Esophagus muscularis mucosa (tissue), 4 donors: ENCODE results near the gene NOL3. TPM values are rescaled to one million over a fixed set of nuclear protein-coding genes. Genes with fewer than 3 reads are reported as not detected.

Experiments used
- DNase-seq: peaks from one replicate; pipeline ENCODE4 v3.0.0-alpha.2; 2017; ENCODE audit errors: extremely low spot score
- H3K27ac ChIP-seq, 4 donors: fragments of 200-600 bp; sonication (generic); replicated peaks in 1 of 4; 1 replicate in 3 of 4; 2 replicates in 1 of 4; pipeline ENCODE4 v1.5.1; 2016 to 2019; ENCODE audit warnings: mild to moderate bottlenecking in 1 of 4
- H3K27me3 ChIP-seq, 4 donors: fragments of 200-600 bp; sonication (generic); one replicate each; pipeline versions ENCODE4 v1.5.1 to v1.6.0; 2016 to 2019
- H3K36me3 ChIP-seq, 4 donors: fragments of 200-600 bp; sonication (generic); one replicate each; pipeline ENCODE4 v1.5.1; 2016 to 2019
- H3K4me1 ChIP-seq, 4 donors: fragments of 200-600 bp; sonication (generic); one replicate each; pipeline ENCODE4 v1.5.1; 2016 to 2019
- H3K4me3 ChIP-seq, 4 donors: fragments of 200-600 bp; sonication (generic); 1 replicate in 2 of 4; 2 replicates in 2 of 4; pipeline ENCODE4 v1.5.1; 2016 to 2019; ENCODE audit warnings: mild to moderate bottlenecking in 4 of 4, moderate library complexity in 1 of 4
- H3K9me3 ChIP-seq, 4 donors: fragments of 200-600 bp; sonication (generic); 1 replicate in 3 of 4; 2 replicates in 1 of 4; pipeline ENCODE4 v1.5.1; 2016 to 2019
- CTCF ChIP-seq, 3 experiments: fragments of 200-600 bp in 2 of 3; fragments of 450-650 bp in 1 of 3; sonication (generic) in 2 of 3; IDR thresholded peaks; one replicate each; pipeline ENCODE4 v1.5.1; 2017 to 2019; ENCODE audit warnings: antibody characterized with exemption in 3 of 3, mild to moderate bottlenecking in 2 of 3, moderate library complexity in 1 of 3
- EP300 ChIP-seq: sonication (generic); formaldehyde crosslinking; IDR thresholded peaks from one replicate; pipeline ENCODE4 v1.6.1; 2017; ENCODE audit warnings: antibody characterized with exemption
- POLR2A ChIP-seq: fragments of 450-650 bp; IDR thresholded peaks from one replicate; pipeline ENCODE4 v1.6.1; 2017; ENCODE audit warnings: antibody characterized with exemption, moderate library complexity, mild to moderate bottlenecking, low read depth
- POLR2AphosphoS5 ChIP-seq, 2 donors: sonication (generic); formaldehyde crosslinking; IDR thresholded peaks; one replicate each; pipeline ENCODE4 v1.6.1; 2017; ENCODE audit warnings: antibody characterized with exemption in 2 of 2
- WGBS: methylation state at CpG from one replicate; pipeline ENCODE4 v1.1.5; 2018; 5-methylcytosine and 5-hydroxymethylcytosine counted together
- intact Hi-C: fragments of 100-400 bp; cut with DNase I; formaldehyde crosslinking; loops from one replicate; pipeline ENCODE4 v1.15.1; 2023
- total RNA-seq, 4 donors: library from RNA; depleted of rRNA; stranded (reverse); fragments of >200 nt; gene quantifications; one replicate each; pipeline versions ENCODE4 v1.1.0 to v1.2.1, GENCODE V29; 2016

The NOL3 gene
- total RNA-seq, 4 donors from 2014 or later, result 40.6 to 58.2 (median 45.4) TPM

- Histone ChIP-seq H3K27ac (no peak overlapping the region), H3K4me3 (no peak overlapping the region), H3K27me3 (no peaks in the 10 kb centered on the region), H3K36me3 (peaks cover 91 to 100% (median 97%) of the 10 kb centered on the region in 4 donors), H3K4me1 (no peaks in the 10 kb centered on the region), H3K9me3 (no peaks in the 10 kb centered on the region)
- TF ChIP-seq CTCF (IDR thresholded peaks at IDR 0.05) (no peak), POLR2A (no peak), EP300 (no peak), POLR2AphosphoS5 (IDR thresholded peaks at IDR 0.05) (no peak)
- DNase-seq, result no peak
- WGBS, result 68% methylated on average over 3 of the region's 3 CpGs
- intact Hi-C loops, result no loop called here
Observed at GRCh38 chr16:67137605-67138004, 32.7 kb upstream of the NOL3 start.

- Histone ChIP-seq H3K36me3 (peaks cover 85 to 100% (median 97%) of the 10 kb centered on the region in 4 donors), H3K27ac (no peak overlapping the region), H3K9me3 (no peaks in the 10 kb centered on the region), H3K4me1 (no peaks in the 10 kb centered on the region), H3K27me3 (no peaks in the 10 kb centered on the region), H3K4me3 (no peak overlapping the region)
- DNase-seq, result no peak
- 99% methylated on average over 7 of the region's 13 CpGs for WGBS
- TF ChIP-seq POLR2AphosphoS5 (IDR thresholded peaks at IDR 0.05) (no peak), CTCF (IDR thresholded peaks at IDR 0.05) (no peak), POLR2A (no peak), EP300 (no peak)
- intact Hi-C loops, result no loop called here
Observed at GRCh38 chr16:67141391-67141790, 28.9 kb upstream of the NOL3 start.

GRCh38 chr16:67142342-67142741 lies 28.0 kb upstream of the NOL3 start:
- no peaks in the 10 kb centered on the region for H3K9me3 ChIP-seq
- no peak for TF ChIP-seq CTCF (IDR thresholded peaks at IDR 0.05)
- TF ChIP-seq POLR2AphosphoS5 (IDR thresholded peaks at IDR 0.05), result no peak
- TF ChIP-seq EP300, result no peak
- no peak for TF ChIP-seq POLR2A
- no peaks in the 10 kb centered on the region for H3K27me3 ChIP-seq
- peaks cover 82 to 100% (median 98%) of the 10 kb centered on the region in 4 donors for H3K36me3 ChIP-seq
- no peak overlapping the region for H3K4me3 ChIP-seq
- intact Hi-C loops, result no loop called here
- WGBS, result no CpG with 5 or more reads among the region's 9 CpGs
- no peaks in the 10 kb centered on the region for H3K4me1 ChIP-seq
- no peak for DNase-seq
- H3K27ac ChIP-seq, result no peak overlapping the region

- Histone ChIP-seq H3K4me1 (peaks cover 0 to 12% (median 5%) of the 10 kb centered on the region in 4 donors), H3K9me3 (no peaks in the 10 kb centered on the region), H3K36me3 (peaks cover 66 to 100% (median 91%) of the 10 kb centered on the region in 4 donors), H3K27ac (no peak overlapping the region), H3K4me3 (no peak overlapping the region), H3K27me3 (no peaks in the 10 kb centered on the region)
- WGBS, result 97% methylated on average over 2 of the region's 2 CpGs
- intact Hi-C loops, result no loop called here
- DNase-seq, result no peak
- TF ChIP-seq POLR2AphosphoS5 (IDR thresholded peaks at IDR 0.05) (no peak), CTCF (IDR thresholded peaks at IDR 0.05) (no peak), EP300 (no peak), POLR2A (no peak)
Observed at GRCh38 chr16:67144943-67145342, 25.4 kb upstream of the NOL3 start.

- H3K4me1 ChIP-seq, result peaks cover under 1 to 20% (median 13%) of the 10 kb centered on the region in 4 donors
Observed at GRCh38 chr16:67145746-67146145, 24.6 kb upstream of the NOL3 start.

More at GRCh38 chr16:67145746-67146145, 24.6 kb upstream of the NOL3 start:
- Histone ChIP-seq H3K27ac (no peak overlapping the region), H3K9me3 (no peaks in the 10 kb centered on the region), H3K36me3 (peaks cover 58 to 92% (median 83%) of the 10 kb centered on the region in 4 donors), H3K27me3 (no peaks in the 10 kb centered on the region), H3K4me3 (no peak overlapping the region)
- DNase-seq, result no peak
- intact Hi-C loops, result no loop called here
- 84% methylated on average over 2 of the region's 2 CpGs for WGBS
- TF ChIP-seq POLR2A, result no peak
- TF ChIP-seq CTCF (IDR thresholded peaks at IDR 0.05), result no peak
- no peak for TF ChIP-seq POLR2AphosphoS5 (IDR thresholded peaks at IDR 0.05)
- TF ChIP-seq EP300, result no peak
